ENCODE results near the gene THADA.

The THADA gene

DNA sequence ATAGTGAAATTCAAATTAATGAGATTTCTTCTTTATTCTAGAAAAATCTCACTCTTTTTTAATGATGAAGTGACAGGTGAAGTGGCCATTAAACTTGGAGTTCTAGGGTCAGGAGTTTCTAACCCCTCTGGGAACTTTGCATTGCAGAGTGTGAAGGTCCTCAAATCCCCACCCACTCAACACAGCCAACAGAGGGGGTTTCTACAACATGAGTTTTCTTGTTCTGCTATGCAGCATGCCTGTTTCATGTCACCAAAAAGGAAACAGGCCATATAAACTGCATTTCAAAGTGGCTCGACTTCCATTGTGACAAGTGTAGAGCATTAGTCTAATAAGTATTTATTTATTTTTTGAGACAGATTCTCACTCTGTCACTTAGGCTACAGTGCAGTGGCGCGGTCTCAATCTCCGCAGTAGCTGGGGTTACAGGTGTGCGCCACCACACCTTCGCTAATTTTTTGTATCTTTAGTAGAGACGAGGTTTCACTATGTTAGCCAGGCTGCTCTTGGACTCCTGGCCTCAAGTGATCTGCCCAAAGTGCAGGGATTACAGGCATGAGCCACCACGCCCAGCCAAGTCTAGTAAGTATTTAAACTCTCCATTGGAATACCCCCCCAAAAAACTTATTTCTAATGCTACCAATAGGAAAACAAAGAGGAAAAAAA is 223.3 kb downstream of the THADA start:
- no peak for DNase-seq

GRCh38 chr2:43370705-43371104 is 225.1 kb downstream of the THADA start:
- no peak for DNase-seq

- no peak for DNase-seq
Measured at GRCh38 chr2:43370146-43370545, 225.7 kb downstream of the THADA start.

GRCh38 chr2:43368483-43369385 is 227.1 kb downstream of the THADA start:
- no peak for DNase-seq

GRCh38 chr2:43367012-43367782 is 228.6 kb downstream of the THADA start:
- no peak for DNase-seq

GRCh38 chr2:43363120-43363519 is 232.7 kb downstream of the THADA start:
- DNase-seq, result no peak

- no peak for DNase-seq
Measured at GRCh38 chr2:43361286-43361685, 234.6 kb downstream of the THADA start.

GRCh38 chr2:43360137-43360536 is 235.7 kb downstream of the THADA start:
- no peak for DNase-seq

DNA sequence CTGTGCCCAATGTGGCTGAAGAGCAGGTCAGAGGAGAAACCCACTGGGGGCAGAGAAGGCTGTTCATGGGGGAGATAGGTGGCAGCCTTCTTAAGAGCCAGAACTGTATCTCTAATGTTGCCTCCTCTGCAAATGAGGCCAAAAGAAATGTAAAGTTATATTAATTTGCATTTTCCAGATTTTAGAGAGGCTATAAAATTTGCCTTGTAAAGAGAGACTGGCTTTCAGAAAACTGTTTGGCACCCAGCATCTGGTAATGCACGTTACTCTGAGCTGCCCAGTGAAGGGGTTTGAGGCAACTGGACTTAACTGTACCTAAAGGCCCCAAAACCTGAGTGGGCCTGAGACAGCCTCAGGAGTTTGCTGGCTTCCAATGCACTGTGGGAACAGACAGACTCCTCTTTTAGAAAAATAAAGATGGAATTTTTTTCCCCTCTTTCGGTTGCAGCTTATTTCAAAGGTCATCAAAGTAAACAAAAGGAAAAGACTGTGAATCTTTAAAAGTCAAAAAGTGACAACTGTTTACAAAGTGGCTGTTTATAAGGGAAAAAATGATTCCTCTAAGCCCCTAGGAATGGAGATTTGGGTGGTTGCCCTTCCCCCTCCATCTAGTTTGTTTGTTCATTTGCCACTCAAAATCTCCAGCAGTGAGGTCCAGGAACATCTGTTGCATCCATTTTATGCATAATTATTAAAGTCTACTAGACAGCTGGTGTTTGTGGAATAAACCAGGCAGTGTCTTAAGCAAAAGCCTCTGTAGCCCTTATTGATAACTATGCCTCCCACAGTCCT is 237.2 kb downstream of the THADA start:
- no peak for DNase-seq

- DNase-seq, result no peak
Measured at GRCh38 chr2:43356774-43357173, 239.1 kb downstream of the THADA start.

GRCh38 chr2:43355399-43355798 is 240.4 kb downstream of the THADA start:
- no peak for DNase-seq

GRCh38 chr2:43349904-43350303 is 245.9 kb downstream of the THADA start:
- no peak for DNase-seq

DNA sequence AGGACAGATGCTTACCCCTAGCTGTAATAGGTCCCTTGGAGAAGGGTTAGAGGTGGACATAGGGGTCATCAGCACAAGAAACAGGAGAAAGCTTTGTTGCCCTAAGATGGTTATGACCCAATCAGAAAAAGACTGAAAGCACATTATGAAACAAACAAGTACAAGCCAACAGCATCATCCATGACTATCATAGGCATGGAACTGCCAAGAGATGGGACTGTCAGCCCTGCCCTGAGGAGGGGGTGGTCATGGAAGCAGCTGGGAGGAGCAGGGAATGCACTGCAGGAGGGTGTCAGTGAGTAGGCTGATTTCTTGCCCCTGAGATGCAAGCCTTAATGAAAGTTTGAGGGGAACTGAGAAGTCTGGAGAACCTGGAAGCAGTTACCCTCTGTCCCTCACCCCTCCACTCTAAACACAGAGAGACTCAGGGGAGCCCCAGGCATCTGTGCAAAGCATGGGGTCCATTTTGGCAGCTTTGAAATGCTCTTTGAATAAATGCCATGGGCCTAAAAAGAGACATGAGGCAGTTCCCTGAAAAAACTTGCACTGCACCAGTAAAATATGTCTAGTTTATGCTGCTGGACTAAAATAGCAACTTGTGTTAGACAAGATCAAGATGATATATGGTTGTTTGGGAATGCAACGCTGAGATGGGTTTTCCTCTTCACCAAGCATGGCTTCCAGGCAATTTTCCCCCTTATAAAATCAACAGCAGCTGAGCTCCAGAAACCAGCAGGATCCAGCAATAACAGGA is 246.8 kb downstream of the THADA start:
- no peak for DNase-seq

GRCh38 chr2:43347746-43348145 is 248.1 kb downstream of the THADA start:
- no peak for DNase-seq

DNA sequence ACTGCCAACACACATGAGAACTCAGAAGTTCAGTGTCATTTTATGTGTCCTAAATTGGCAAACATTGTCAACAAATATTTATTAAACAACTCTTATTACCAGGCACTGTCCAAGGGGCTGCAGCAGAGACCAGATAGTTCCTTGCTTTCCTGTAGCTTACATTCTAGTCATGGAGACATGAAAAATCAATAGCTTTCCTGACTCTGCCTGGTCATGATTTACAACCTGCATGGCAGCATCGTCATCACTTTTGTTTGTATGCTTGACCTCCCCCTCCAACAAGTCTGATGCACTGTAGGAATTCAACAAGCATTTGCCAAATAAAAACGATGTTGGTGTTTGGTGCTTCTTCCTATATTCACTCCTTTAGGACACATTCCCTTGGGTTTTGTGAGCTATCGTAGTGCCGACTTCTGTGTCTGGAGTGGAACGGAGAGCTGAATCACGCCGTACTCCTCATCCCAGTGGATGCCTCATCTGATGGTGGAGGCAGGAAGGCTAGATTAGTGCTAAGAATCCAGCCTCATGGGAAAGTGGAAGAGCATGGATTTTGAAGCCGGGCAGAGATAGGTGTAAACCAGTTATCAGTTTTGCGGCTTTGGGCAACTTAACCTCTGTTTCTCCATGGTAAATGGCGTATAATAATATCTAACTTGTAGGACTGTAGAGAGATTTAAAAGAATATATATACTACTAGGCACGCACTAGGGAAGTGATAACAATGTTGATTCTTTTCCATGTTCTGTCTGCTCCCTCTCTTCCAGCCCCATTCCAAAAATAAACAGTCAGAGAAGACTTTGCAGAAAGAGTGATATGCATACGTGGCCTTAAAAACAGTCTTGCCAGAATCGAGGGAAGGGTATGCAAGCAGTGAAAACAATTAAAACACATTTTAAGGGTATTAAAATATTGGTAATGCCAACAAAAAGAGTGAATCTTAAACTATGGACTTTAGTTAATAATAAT is 249.0 kb downstream of the THADA start:
- no peak for DNase-seq

- DNase-seq, result no peak
Measured at GRCh38 chr2:43345872-43346271, 250.0 kb downstream of the THADA start.

DNA sequence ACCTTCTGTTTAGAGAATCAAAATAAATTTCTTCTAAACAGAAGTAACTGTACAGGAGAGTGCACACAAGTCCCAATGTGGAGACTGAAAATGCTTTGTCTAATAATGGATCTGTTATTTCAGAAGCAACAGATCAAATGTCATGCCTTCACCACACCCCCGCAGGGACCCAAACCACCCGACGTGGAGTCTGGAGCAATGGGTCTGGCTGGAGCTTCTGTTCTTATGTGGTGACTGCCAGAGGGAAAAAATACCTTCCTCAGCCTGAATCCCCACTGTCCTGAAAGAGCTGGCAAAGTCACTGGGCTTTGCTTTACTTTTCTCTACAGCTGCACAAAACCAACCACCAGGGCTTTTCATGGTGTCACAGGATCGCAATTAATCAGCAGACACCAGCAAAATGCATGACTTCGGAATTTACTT is 250.4 kb downstream of the THADA start:
- DNase-seq, result no peak

- no peak for DNase-seq
Measured at GRCh38 chr2:43344868-43345373, 250.9 kb downstream of the THADA start.

DNA sequence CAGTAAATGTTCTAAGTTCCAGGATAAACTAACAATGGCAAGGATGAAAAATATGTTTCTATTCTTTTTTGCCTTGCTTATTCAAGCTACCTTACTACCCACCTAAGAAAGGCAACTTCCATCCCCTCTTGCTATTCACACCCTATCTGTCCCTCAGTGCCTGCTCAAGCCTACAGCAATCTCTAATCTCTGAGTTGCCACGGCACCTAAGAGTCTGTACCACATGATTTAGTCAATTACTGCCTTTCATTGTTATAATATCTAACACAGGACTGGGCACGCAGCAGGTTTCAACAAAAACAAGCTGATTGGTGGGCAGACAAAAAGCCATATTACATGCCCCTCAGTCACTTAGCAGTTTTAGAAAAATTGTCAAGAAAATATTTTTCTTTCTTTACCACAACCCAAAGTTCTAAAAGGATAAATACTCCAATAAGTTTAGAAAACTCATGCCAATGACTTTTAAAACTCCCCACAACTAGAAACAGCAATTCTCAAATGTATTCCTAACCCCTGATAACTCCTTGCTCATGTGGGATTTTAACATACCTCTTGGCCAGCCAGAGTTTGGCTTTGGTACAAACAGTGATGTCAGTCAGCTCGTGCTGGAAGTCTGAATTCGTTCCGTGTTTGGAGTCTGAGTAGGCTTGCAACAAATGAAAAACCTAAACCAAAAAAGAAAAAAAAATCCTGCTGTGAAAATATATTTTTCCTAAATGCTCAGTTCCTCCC is 252.1 kb downstream of the THADA start:
- DNase-seq, result no peak
